Mucosa of stomach (tissue), 1 donor: ENCODE results near the gene WRNIP1.

Experiments
- H3K27me3 ChIP-seq: one replicate; pipeline ENCODE4 v1.7.0; 2013; ENCODE audit warnings: mild to moderate bottlenecking, low read length; ENCODE audit not compliant: control insufficient read depth, insufficient read depth
- H3K36me3 ChIP-seq: one replicate; pipeline ENCODE4 v1.7.0; 2013; ENCODE audit warnings: low read length; ENCODE audit not compliant: control insufficient read depth, insufficient read depth
- H3K4me1 ChIP-seq: one replicate; pipeline ENCODE4 v1.7.0; 2013; ENCODE audit warnings: mild to moderate bottlenecking, low read length; ENCODE audit not compliant: control insufficient read depth, insufficient read depth
- H3K4me3 ChIP-seq: one replicate; pipeline ENCODE4 v1.7.0; 2013; ENCODE audit warnings: low read length
- H3K9ac ChIP-seq: one replicate; pipeline ENCODE4 v1.7.0; 2013; ENCODE audit warnings: mild to moderate bottlenecking, low read length, moderate library complexity
- H3K9me3 ChIP-seq: one replicate; pipeline ENCODE4 v1.7.0; 2013; ENCODE audit warnings: mild to moderate bottlenecking, low read length, moderate library complexity; ENCODE audit not compliant: control insufficient read depth
- donor health status: Pancreatic carcinoma.

Gene WRNIP1

GRCh38 chr6:2782356-2782708 lies 17.1 kb downstream of the WRNIP1 start:
- Histone ChIP-seq H3K27me3 (no peaks in the 10 kb centered on the region), H3K36me3 (no peaks in the 10 kb centered on the region), H3K9me3 (no peaks in the 10 kb centered on the region), H3K9ac (no peak overlapping the region), H3K4me1 (peaks cover 16% of the 10 kb centered on the region), H3K4me3 (no peak overlapping the region)

- Histone ChIP-seq H3K9me3 (no peaks in the 10 kb centered on the region), H3K9ac (no peak overlapping the region), H3K27me3 (no peaks in the 10 kb centered on the region), H3K4me3 (no peak overlapping the region), H3K36me3 (no peaks in the 10 kb centered on the region), H3K4me1 (peaks cover 16% of the 10 kb centered on the region)
Measured at GRCh38 chr6:2782825-2783187, 17.6 kb downstream of the WRNIP1 start.

GRCh38 chr6:2783188-2783963 lies 18.2 kb downstream of the WRNIP1 start:
- Histone ChIP-seq H3K27me3 (no peaks in the 10 kb centered on the region), H3K4me1 (peaks cover 16% of the 10 kb centered on the region), H3K4me3 (no peak overlapping the region), H3K9me3 (no peaks in the 10 kb centered on the region), H3K9ac (no peak overlapping the region), H3K36me3 (no peaks in the 10 kb centered on the region)

- Histone ChIP-seq H3K27me3 (no peaks in the 10 kb centered on the region), H3K4me3 (no peak overlapping the region), H3K9me3 (no peaks in the 10 kb centered on the region), H3K9ac (no peak overlapping the region), H3K4me1 (peaks cover 16% of the 10 kb centered on the region), H3K36me3 (no peaks in the 10 kb centered on the region)
Measured at GRCh38 chr6:2784061-2784460, 18.9 kb downstream of the WRNIP1 start.

- Histone ChIP-seq H3K9ac (no peak overlapping the region), H3K4me1 (peaks cover 16% of the 10 kb centered on the region), H3K36me3 (no peaks in the 10 kb centered on the region), H3K27me3 (no peaks in the 10 kb centered on the region), H3K9me3 (no peaks in the 10 kb centered on the region), H3K4me3 (no peak overlapping the region)
Measured at GRCh38 chr6:2784930-2785329, 19.7 kb downstream of the WRNIP1 start.

- Histone ChIP-seq H3K4me3 (no peak overlapping the region), H3K9ac (no peak overlapping the region), H3K36me3 (no peaks in the 10 kb centered on the region), H3K9me3 (no peaks in the 10 kb centered on the region), H3K27me3 (no peaks in the 10 kb centered on the region), H3K4me1 (peaks cover 25% of the 10 kb centered on the region)
Measured at GRCh38 chr6:2786269-2786668, 21.1 kb downstream of the WRNIP1 start.

- Histone ChIP-seq H3K4me1 (peaks cover 28% of the 10 kb centered on the region), H3K27me3 (no peaks in the 10 kb centered on the region), H3K36me3 (no peaks in the 10 kb centered on the region), H3K4me3 (no peak overlapping the region), H3K9me3 (no peaks in the 10 kb centered on the region), H3K9ac (peak overlapping the region; percentile 30)
Measured at GRCh38 chr6:2790588-2791449, 25.6 kb downstream of the WRNIP1 start.

GRCh38 chr6:2791450-2791974 lies 26.3 kb downstream of the WRNIP1 start:
- Histone ChIP-seq H3K4me3 (no peak overlapping the region), H3K27me3 (no peaks in the 10 kb centered on the region), H3K4me1 (peaks cover 28% of the 10 kb centered on the region), H3K36me3 (no peaks in the 10 kb centered on the region), H3K9ac (no peak overlapping the region), H3K9me3 (no peaks in the 10 kb centered on the region)

GRCh38 chr6:2792330-2793110 lies 27.3 kb downstream of the WRNIP1 start:
- H3K36me3 ChIP-seq: no peaks in the 10 kb centered on the region
- H3K4me1 ChIP-seq: peaks cover 31% of the 10 kb centered on the region
- no peaks in the 10 kb centered on the region for H3K9me3 ChIP-seq
- H3K9ac ChIP-seq: no peak overlapping the region
- no peaks in the 10 kb centered on the region for H3K27me3 ChIP-seq
- H3K4me3 ChIP-seq: no peak overlapping the region

GRCh38 chr6:2793534-2794151 lies 28.4 kb downstream of the WRNIP1 start:
- Histone ChIP-seq H3K9ac (no peak overlapping the region), H3K4me1 (peaks cover 34% of the 10 kb centered on the region), H3K27me3 (no peaks in the 10 kb centered on the region), H3K4me3 (no peak overlapping the region), H3K36me3 (no peaks in the 10 kb centered on the region), H3K9me3 (no peaks in the 10 kb centered on the region)

GRCh38 chr6:2794171-2794730 lies 29.1 kb downstream of the WRNIP1 start:
- H3K9me3 ChIP-seq: no peaks in the 10 kb centered on the region
- H3K4me1 ChIP-seq: peaks cover 34% of the 10 kb centered on the region
- H3K4me3 ChIP-seq: no peak overlapping the region
- H3K36me3 ChIP-seq: no peaks in the 10 kb centered on the region
- H3K9ac ChIP-seq: no peak overlapping the region
- no peaks in the 10 kb centered on the region for H3K27me3 ChIP-seq
